Measurements from ENCODE around the gene LRRIQ1. TPM values are rescaled to one million over a fixed set of nuclear protein-coding genes. Genes with fewer than 3 reads are reported as not detected.

Gene LRRIQ1
- total and polyA plus RNA-seq, 4 experiments from 2014 or later: not detected

GRCh38 chr12:85017133-85017532, 19.0 kb upstream of the LRRIQ1 start:
- CTCF ChIA-PET (ENCODE audit: partially characterized antibody): no interaction called here
- Mint-ChIP-seq H3K4me3 (no peak overlapping the region), H3K9me3 (peaks cover 0 to 3% (median 0%) of the 10 kb centered on the region in 8 donors), H3K27ac (no peak overlapping the region), H3K27me3 (peaks cover 0 to 1% of the 10 kb centered on the region in 2 donors), H3K36me3 (no peaks in the 10 kb centered on the region), H3K4me1 (no peaks in the 10 kb centered on the region)
- intact Hi-C loops (cut with micrococcal nuclease): no loop called here
- no peaks in the 10 kb centered on the region for H3K36me3 ChIP-seq (ENCODE audit: insufficient read depth, low read length)
- no peak overlapping the region for H3K27ac ChIP-seq (ENCODE audit: low read depth, low read length)
- H3K4me1 ChIP-seq (ENCODE audit: insufficient read depth, low read length): no peaks in the 10 kb centered on the region
- DNase-seq: no peak
- no peak overlapping the region for H3K4me3 ChIP-seq (ENCODE audit: low read length in 2 of 2)
- H3K27me3 ChIP-seq (ENCODE audit: insufficient read depth, low read length): no peaks in the 10 kb centered on the region
- no peaks in the 10 kb centered on the region for H3K9me3 ChIP-seq (ENCODE audit: control insufficient read depth in 1 of 2, low read length in 2 of 2)
- POLR2A ChIA-PET (ENCODE audit: partially characterized antibody): no interaction called here

DNA sequence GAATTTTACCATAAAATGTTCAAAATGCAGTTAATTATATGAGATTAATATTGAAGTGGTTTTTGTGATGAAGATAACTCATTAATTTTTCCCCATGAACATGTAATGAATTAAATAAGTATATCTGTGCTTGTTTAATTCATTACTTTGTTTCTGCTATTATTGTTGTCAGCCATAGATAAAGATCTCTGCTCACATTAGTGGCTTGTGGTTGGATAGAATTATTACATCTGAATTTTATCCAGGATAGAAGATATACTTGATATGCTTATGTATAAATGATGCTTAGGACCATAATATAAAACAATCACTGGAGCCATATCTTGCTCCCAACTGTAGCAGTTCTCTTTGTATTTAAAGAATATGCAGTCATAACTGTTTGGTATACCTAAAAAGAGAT, 18.5 kb upstream of the LRRIQ1 start:
- Mint-ChIP-seq H3K9me3 (peaks cover 0 to 1% (median 0%) of the 10 kb centered on the region in 8 donors), H3K4me3 (no peak overlapping the region)

DNA sequence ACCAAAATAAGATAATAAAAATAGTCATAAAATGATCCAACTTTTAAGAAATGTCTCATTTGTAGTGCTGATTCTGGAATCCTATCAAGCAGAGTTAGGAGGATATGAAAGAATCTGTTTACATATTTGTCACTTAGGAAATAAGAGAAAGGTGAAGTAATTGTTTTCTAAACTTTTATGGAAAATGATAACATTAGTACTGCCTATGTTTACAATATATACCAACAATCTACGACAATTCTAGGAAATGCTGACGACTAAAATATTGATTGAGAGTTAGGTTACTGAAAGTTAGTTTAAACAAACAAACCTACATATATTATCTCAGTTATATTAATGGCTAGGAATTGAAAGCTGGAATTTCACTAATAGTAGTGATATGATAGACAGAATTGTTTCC, 18.1 kb upstream of the LRRIQ1 start:
- CTCF ChIA-PET (ENCODE audit: partially characterized antibody): no interaction called here
- H3K4me3 ChIP-seq (ENCODE audit: low read length in 2 of 2): no peak overlapping the region
- POLR2A ChIA-PET (ENCODE audit: partially characterized antibody): no interaction called here
- H3K4me3 Mint-ChIP-seq: no peak overlapping the region
- no peaks in the 10 kb centered on the region for H3K9me3 ChIP-seq (ENCODE audit: control insufficient read depth in 1 of 2, low read length in 2 of 2)
- no peaks in the 10 kb centered on the region for H3K4me1 ChIP-seq (ENCODE audit: insufficient read depth, low read length)
- peaks cover 0 to 1% (median 0%) of the 10 kb centered on the region in 8 donors for H3K9me3 Mint-ChIP-seq
- intact Hi-C loops (cut with micrococcal nuclease): no loop called here
- H3K27me3 ChIP-seq (ENCODE audit: insufficient read depth, low read length): no peaks in the 10 kb centered on the region
- no peaks in the 10 kb centered on the region for H3K36me3 Mint-ChIP-seq
- no peaks in the 10 kb centered on the region for H3K36me3 ChIP-seq (ENCODE audit: insufficient read depth, low read length)
- H3K27ac ChIP-seq (ENCODE audit: low read depth, low read length): no peak overlapping the region
- H3K27ac Mint-ChIP-seq: no peak overlapping the region
- H3K4me1 Mint-ChIP-seq: no peaks in the 10 kb centered on the region
- no peak for DNase-seq
- H3K27me3 Mint-ChIP-seq: peaks cover 0 to 1% of the 10 kb centered on the region in 2 donors

More for the DNA sequence above, 18.5 kb upstream of the LRRIQ1 start:
- Histone ChIP-seq H3K9me3 (ENCODE audit: control insufficient read depth in 1 of 2, low read length in 2 of 2) (no peaks in the 10 kb centered on the region), H3K27ac (ENCODE audit: low read depth, low read length) (no peak overlapping the region), H3K4me1 (ENCODE audit: insufficient read depth, low read length) (no peaks in the 10 kb centered on the region), H3K4me3 (ENCODE audit: low read length in 2 of 2) (no peak overlapping the region), H3K27me3 (ENCODE audit: insufficient read depth, low read length) (no peaks in the 10 kb centered on the region), H3K36me3 (ENCODE audit: insufficient read depth, low read length) (no peaks in the 10 kb centered on the region)
- intact Hi-C loops (cut with micrococcal nuclease): no loop called here
- Mint-ChIP-seq H3K4me1 (no peaks in the 10 kb centered on the region), H3K36me3 (no peaks in the 10 kb centered on the region), H3K27ac (no peak overlapping the region), H3K27me3 (peaks cover 0 to 1% of the 10 kb centered on the region in 2 donors)
- ChIA-PET CTCF (ENCODE audit: partially characterized antibody) (no interaction called here), POLR2A (ENCODE audit: partially characterized antibody) (no interaction called here)
- DNase-seq: no peak

- H3K4me1 ChIP-seq (ENCODE audit: insufficient read depth, low read length): no peaks in the 10 kb centered on the region
- DNase-seq: peak in 1 of 5 donors; percentile 4
Observed at GRCh38 chr12:85029456-85029855, 6.7 kb upstream of the LRRIQ1 start.

DNA sequence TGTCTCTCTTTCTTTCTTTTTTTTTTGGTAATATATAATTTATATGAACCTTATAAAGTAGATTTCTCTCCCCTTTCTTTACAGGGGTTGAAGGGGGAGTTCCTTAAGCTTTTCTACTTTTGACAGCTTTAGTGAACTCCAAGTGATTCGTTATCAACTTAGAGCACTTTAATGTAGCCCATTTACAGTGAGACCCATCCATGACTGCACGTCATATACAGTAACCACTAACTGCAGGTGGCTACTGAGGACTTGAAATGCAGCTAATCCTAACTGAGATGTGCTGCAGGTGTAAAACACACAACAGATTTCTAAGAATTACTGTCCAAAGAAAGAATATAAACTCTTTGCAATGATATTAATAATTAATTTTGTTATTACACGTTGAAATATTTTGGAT, 582 bp downstream of the LRRIQ1 start:
- Mint-ChIP-seq H3K27ac (no peak overlapping the region), H3K36me3 (no peaks in the 10 kb centered on the region), H3K4me1 (peaks cover 0 to 10% (median 2%) of the 10 kb centered on the region in 4 donors), H3K4me3 (peak overlapping the region in 7 of 8 donors; percentile 62 to 80 (median 75)), H3K9me3 (no peaks in the 10 kb centered on the region), H3K27me3 (peaks cover 0 to 2% of the 10 kb centered on the region in 2 donors)
- intact Hi-C loops (cut with micrococcal nuclease): no loop called here
- H3K4me3 ChIP-seq (ENCODE audit: low read length in 2 of 2): no peak overlapping the region
- ChIA-PET CTCF (ENCODE audit: partially characterized antibody) (no interaction called here), POLR2A (ENCODE audit: partially characterized antibody) (no interaction called here)
- DNase-seq: peak in 1 of 5 donors; percentile 5
- no peak overlapping the region for H3K27ac ChIP-seq (ENCODE audit: low read depth, low read length)
- no peaks in the 10 kb centered on the region for H3K9me3 ChIP-seq (ENCODE audit: control insufficient read depth in 1 of 2, low read length in 2 of 2)
- no peaks in the 10 kb centered on the region for H3K27me3 ChIP-seq (ENCODE audit: insufficient read depth, low read length)
- no peaks in the 10 kb centered on the region for H3K4me1 ChIP-seq (ENCODE audit: insufficient read depth, low read length)
- no peaks in the 10 kb centered on the region for H3K36me3 ChIP-seq (ENCODE audit: insufficient read depth, low read length)

More at GRCh38 chr12:85029456-85029855, 6.7 kb upstream of the LRRIQ1 start:
- CTCF ChIA-PET (ENCODE audit: partially characterized antibody): interaction anchor here (1.0 to 1.5 kb wide), 4 partner anchors 14 to 157 kb away, joined by 3 to 5 read pairs (median 4); no protein-coding TSS in a partner anchor
- no peaks in the 10 kb centered on the region for H3K9me3 ChIP-seq (ENCODE audit: control insufficient read depth in 1 of 2, low read length in 2 of 2)
- POLR2A ChIA-PET (ENCODE audit: partially characterized antibody): no interaction called here
- no peaks in the 10 kb centered on the region for H3K27me3 ChIP-seq (ENCODE audit: insufficient read depth, low read length)
- H3K4me3 ChIP-seq (ENCODE audit: low read length in 2 of 2): no peak overlapping the region
- H3K27ac ChIP-seq (ENCODE audit: low read depth, low read length): no peak overlapping the region
- intact Hi-C loops (cut with micrococcal nuclease): loop anchor here (1.0 kb wide), 1 partner anchor 155 kb away; no protein-coding TSS in a partner anchor
- no peaks in the 10 kb centered on the region for H3K36me3 Mint-ChIP-seq
- H3K36me3 ChIP-seq (ENCODE audit: insufficient read depth, low read length): no peaks in the 10 kb centered on the region
- peaks cover 0 to 1% of the 10 kb centered on the region in 2 donors for H3K27me3 Mint-ChIP-seq
- H3K4me1 Mint-ChIP-seq: no peaks in the 10 kb centered on the region
- no peak overlapping the region for H3K27ac Mint-ChIP-seq
- no peaks in the 10 kb centered on the region for H3K9me3 Mint-ChIP-seq
- no peak overlapping the region for H3K4me3 Mint-ChIP-seq

DNA sequence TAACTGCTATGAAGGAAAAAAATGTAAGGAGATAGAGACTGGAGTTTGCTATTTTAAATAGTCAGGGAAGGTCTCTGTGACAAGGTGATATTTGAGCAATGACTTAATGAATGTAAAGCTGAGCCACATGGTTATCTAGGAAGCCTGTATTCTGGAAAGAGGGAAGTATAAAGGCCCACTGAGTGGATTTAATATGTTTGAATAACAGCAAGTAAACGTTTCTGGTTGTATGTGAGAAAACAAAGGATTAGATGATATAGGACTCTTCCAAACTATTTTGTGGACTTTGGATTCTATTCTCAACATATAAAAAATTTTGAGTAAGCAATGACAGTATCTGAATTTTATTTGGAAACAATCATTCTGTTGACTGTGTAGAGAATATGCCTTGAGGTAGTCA, 5.2 kb downstream of the LRRIQ1 start:
- no peaks in the 10 kb centered on the region for H3K4me1 ChIP-seq (ENCODE audit: insufficient read depth, low read length)
- no peaks in the 10 kb centered on the region for H3K27me3 ChIP-seq (ENCODE audit: insufficient read depth, low read length)
- ChIA-PET POLR2A (ENCODE audit: partially characterized antibody) (no interaction called here), CTCF (ENCODE audit: partially characterized antibody) (no interaction called here)
- DNase-seq: no peak
- no peaks in the 10 kb centered on the region for H3K9me3 ChIP-seq (ENCODE audit: control insufficient read depth in 1 of 2, low read length in 2 of 2)
- Mint-ChIP-seq H3K27ac (no peak overlapping the region), H3K9me3 (no peaks in the 10 kb centered on the region), H3K27me3 (peaks cover 0 to 1% of the 10 kb centered on the region in 2 donors), H3K4me1 (peaks cover 0 to 3% (median 0%) of the 10 kb centered on the region in 4 donors), H3K4me3 (no peak overlapping the region), H3K36me3 (no peaks in the 10 kb centered on the region)
- no peak overlapping the region for H3K4me3 ChIP-seq (ENCODE audit: low read length in 2 of 2)
- no peaks in the 10 kb centered on the region for H3K36me3 ChIP-seq (ENCODE audit: insufficient read depth, low read length)
- intact Hi-C loops (cut with micrococcal nuclease): no loop called here
- H3K27ac ChIP-seq (ENCODE audit: low read depth, low read length): no peak overlapping the region

DNA sequence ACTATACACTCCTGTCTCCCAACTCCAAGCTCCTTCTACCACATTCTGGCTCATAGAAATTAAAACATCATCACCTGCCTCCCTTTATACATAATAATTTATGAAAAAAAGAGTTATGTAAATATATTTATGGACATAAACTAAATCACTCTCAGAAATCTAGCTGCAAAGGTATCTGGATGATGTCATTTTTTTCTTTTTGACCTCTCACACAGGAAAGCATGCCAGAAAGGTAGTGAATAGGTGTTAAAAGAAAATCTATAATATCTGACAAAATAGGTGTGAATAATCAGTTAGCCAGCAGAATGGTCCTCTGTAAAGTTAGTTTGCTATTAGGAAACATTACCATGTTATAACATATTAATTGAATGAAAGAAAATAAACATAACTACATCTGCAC, 7.7 kb downstream of the LRRIQ1 start:
- H3K4me3 ChIP-seq (ENCODE audit: low read length in 2 of 2): no peak overlapping the region
- H3K9me3 Mint-ChIP-seq: no peaks in the 10 kb centered on the region
- H3K4me1 ChIP-seq (ENCODE audit: insufficient read depth, low read length): no peaks in the 10 kb centered on the region
- CTCF ChIA-PET (ENCODE audit: partially characterized antibody): interaction anchor here (0.9 to 1.1 kb wide), 2 partner anchors 13 to 14 kb away, joined by 3 read pairs; no protein-coding TSS in a partner anchor
- H3K36me3 Mint-ChIP-seq: no peaks in the 10 kb centered on the region
- POLR2A ChIA-PET (ENCODE audit: partially characterized antibody): no interaction called here
- H3K9me3 ChIP-seq (ENCODE audit: control insufficient read depth in 1 of 2, low read length in 2 of 2): no peaks in the 10 kb centered on the region
- no peak overlapping the region for H3K27ac ChIP-seq (ENCODE audit: low read depth, low read length)
- intact Hi-C loops (cut with micrococcal nuclease): no loop called here
- H3K27me3 Mint-ChIP-seq: peaks cover 0 to 3% of the 10 kb centered on the region in 2 donors
- H3K4me1 Mint-ChIP-seq: no peaks in the 10 kb centered on the region
- DNase-seq: no peak
- no peak overlapping the region for H3K27ac Mint-ChIP-seq
- H3K4me3 Mint-ChIP-seq: no peak overlapping the region
- H3K27me3 ChIP-seq (ENCODE audit: insufficient read depth, low read length): no peaks in the 10 kb centered on the region
- H3K36me3 ChIP-seq (ENCODE audit: insufficient read depth, low read length): no peaks in the 10 kb centered on the region
